HG03432 (cell line): Measurements from ENCODE around the gene PML.

ENCODE experiments used
- ATAC-seq: cut with Tn5 transposase; IDR thresholded peaks from one replicate; pipeline ENCODE4 v1.9.1; 2021; ENCODE audit warnings: mild to moderate bottlenecking, moderate library complexity; ENCODE audit not compliant: unreplicated experiment

The PML gene

GRCh38 chr15:73984208-73984979 lies 10.1 kb upstream of the PML start:
- ATAC-seq, result no peak

GRCh38 chr15:73985101-73985873 lies 9.2 kb upstream of the PML start:
- no peak for ATAC-seq

GRCh38 chr15:73986055-73986775 lies 8.3 kb upstream of the PML start:
- ATAC-seq, result no peak

GRCh38 chr15:73986776-73987056 lies 7.8 kb upstream of the PML start:
- no peak for ATAC-seq

- no peak for ATAC-seq
These were observed 7.3 kb upstream of the PML start for GRCh38 chr15:73987250-73987649.

GRCh38 chr15:73987681-73988444 lies 6.7 kb upstream of the PML start:
- ATAC-seq, result no peak

- no peak for ATAC-seq
These were observed 6.0 kb upstream of the PML start for GRCh38 chr15:73988445-73988969.

GRCh38 chr15:73989001-73989798 lies 5.3 kb upstream of the PML start:
- ATAC-seq, result no peak

GRCh38 chr15:73990250-73991005 lies 4.1 kb upstream of the PML start:
- ATAC-seq, result no peak

GRCh38 chr15:73991260-73991659 lies 3.3 kb upstream of the PML start:
- no peak for ATAC-seq

GRCh38 chr15:73991726-73992593 lies 2.6 kb upstream of the PML start, which contains the start of gene STOML1:
STOML1 (minus strand) TSS chr15:73992295; CDS start chr15:73992223, 72 bp downstream.
- ATAC-seq, result peak; percentile 76

GRCh38 chr15:73992594-73992898 lies 2.0 kb upstream of the PML start:
- no peak for ATAC-seq

- ATAC-seq, result no peak
These were observed 1.1 kb upstream of the PML start for GRCh38 chr15:73993211-73993994.

- no peak for ATAC-seq
These were observed 551 bp downstream of the PML start for GRCh38 chr15:73994912-73995622.

- no peak for ATAC-seq
These were observed 1.8 kb downstream of the PML start for GRCh38 chr15:73996267-73996666.

- no peak for ATAC-seq
These were observed 2.4 kb downstream of the PML start for GRCh38 chr15:73996939-73997338.

- ATAC-seq, result no peak
These were observed 3.5 kb downstream of the PML start for GRCh38 chr15:73997986-73998385.
